GM23338 (cell line): Measurements from ENCODE around the gene CTNNA3. TPM values are rescaled to one million over a fixed set of nuclear protein-coding genes. Genes with fewer than 3 reads are reported as not detected.

Source experiments
- ATAC-seq: fragments of 200-7000 bp; cut with Tn5 transposase; 3 replicates; pipeline ENCODE4 v1.9.1; 2020
- DNase-seq: peaks from one replicate; pipeline ENCODE4 v3.0.0-alpha.2; 2015; ENCODE audit warnings: low spot score
- H2AFZ ChIP-seq: fragments of 200-600 bp; sonication (generic); 2 replicates; pipeline ENCODE4 v1.8.0; 2016; ENCODE audit warnings: antibody characterized with exemption, mild to moderate bottlenecking, moderate library complexity
- H3F3A ChIP-seq: fragments of 200-600 bp; sonication (generic); replicated peaks from 2 replicates; pipeline ENCODE4 v1.8.0; 2017; ENCODE audit warnings: antibody characterized with exemption, mixed run types, low read depth
- H3K27ac ChIP-seq: fragments of 200-600 bp; sonication (generic); 2 replicates; pipeline ENCODE4 v1.6.1; 2016; ENCODE audit warnings: low read depth
- H3K27me3 ChIP-seq: fragments of 200-600 bp; sonication (generic); 2 replicates; pipeline ENCODE4 v1.8.0; 2016; ENCODE audit warnings: mild to moderate bottlenecking, mixed run types, moderate library complexity; ENCODE audit not compliant: insufficient read depth
- H3K36me3 ChIP-seq: fragments of 200-600 bp; sonication (generic); 2 replicates; pipeline ENCODE4 v1.8.0; 2016; ENCODE audit warnings: mild to moderate bottlenecking; ENCODE audit not compliant: insufficient read depth
- H3K4me1 ChIP-seq: fragments of 200-600 bp; sonication (generic); 2 replicates; pipeline ENCODE4 v1.8.0; 2016; ENCODE audit warnings: mild to moderate bottlenecking, moderate library complexity; ENCODE audit not compliant: insufficient read depth
- H3K4me2 ChIP-seq: fragments of 200-600 bp; sonication (generic); 2 replicates; pipeline ENCODE4 v1.7.1; 2017; ENCODE audit warnings: mixed run types
- H3K4me3 ChIP-seq: fragments of 200-600 bp; sonication (generic); 2 replicates; pipeline ENCODE4 v1.6.1; 2016; ENCODE audit warnings: mixed run types
- H3K79me2 ChIP-seq: fragments of 200-600 bp; sonication (generic); replicated peaks from 2 replicates; pipeline ENCODE4 v1.8.0; 2017; ENCODE audit warnings: mild to moderate bottlenecking; ENCODE audit not compliant: insufficient read depth
- H3K9me2 ChIP-seq: fragments of 200-600 bp; sonication (generic); 2 replicates; pipeline ENCODE4 v1.8.0; 2017; ENCODE audit not compliant: insufficient read depth
- H4K20me1 ChIP-seq: fragments of 200-600 bp; sonication (generic); replicated peaks from 2 replicates; pipeline ENCODE4 v1.8.0; 2017; ENCODE audit warnings: mild to moderate bottlenecking; ENCODE audit not compliant: insufficient read depth
- H3K27ac Mint-ChIP-seq: 2 replicates; pipeline ENCODE4 v1.8.0; 2020; ENCODE audit warnings: inconsistent platforms, mild to moderate bottlenecking, moderate library complexity, mixed read lengths
- H3K27me3 Mint-ChIP-seq: 3 replicates; pipeline ENCODE4 v1.8.0; 2022; ENCODE audit warnings: low read depth, mild to moderate bottlenecking, moderate library complexity, mixed read lengths, inconsistent platforms; ENCODE audit not compliant: insufficient read depth, poor library complexity
- H3K36me3 Mint-ChIP-seq: 3 replicates; pipeline ENCODE4 v1.8.0; 2021; ENCODE audit warnings: low read depth, mild to moderate bottlenecking, inconsistent platforms, moderate library complexity, mixed read lengths
- H3K4me1 Mint-ChIP-seq: 3 replicates; pipeline ENCODE4 v1.8.0; 2020; ENCODE audit warnings: mild to moderate bottlenecking, inconsistent platforms, mixed read lengths
- H3K4me3 Mint-ChIP-seq: 3 replicates; pipeline ENCODE4 v1.8.0; 2021; ENCODE audit warnings: moderate library complexity, mild to moderate bottlenecking, inconsistent platforms, mixed read lengths
- H3K9me3 Mint-ChIP-seq: 3 replicates; pipeline ENCODE4 v1.8.0; 2020; ENCODE audit warnings: moderate library complexity, mild to moderate bottlenecking, inconsistent platforms, mixed read lengths
- CREB1 ChIP-seq: fragments of 250-450 bp; sonication (Bioruptor Pico); IDR thresholded peaks from 2 replicates; pipeline ENCODE4 v1.5.0; 2020; ENCODE audit warnings: low read depth, mild to moderate bottlenecking, moderate library complexity
- EZH2 ChIP-seq: fragments of 200-600 bp; sonication (generic); IDR thresholded peaks from one replicate; pipeline ENCODE4 v1.8.0; 2017; ENCODE audit warnings: antibody characterized with exemption, mild to moderate bottlenecking, low read depth; ENCODE audit not compliant: unreplicated experiment
- EZH2phosphoT487 ChIP-seq: fragments of 200-600 bp; sonication (generic); IDR thresholded peaks from one replicate; pipeline ENCODE4 v1.8.1; 2018; ENCODE audit warnings: antibody characterized with exemption; ENCODE audit not compliant: unreplicated experiment
- JUNB ChIP-seq: IDR thresholded peaks from one replicate; pipeline ENCODE4 v1.6.1; 2016; ENCODE audit warnings: antibody characterized with exemption; ENCODE audit not compliant: unreplicated experiment
- NANOG ChIP-seq: IDR thresholded peaks from 2 replicates; pipeline ENCODE4 v1.6.1; 2016; ENCODE audit warnings: antibody characterized with exemption, borderline replicate concordance
- POLR2AphosphoS5 ChIP-seq: IDR thresholded peaks from 2 replicates; pipeline ENCODE4 v1.6.1; 2016; ENCODE audit warnings: antibody characterized with exemption, low read depth
- STAT1 ChIP-seq: IDR thresholded peaks from one replicate; pipeline ENCODE4 v1.6.1; 2016; ENCODE audit warnings: antibody characterized with exemption; ENCODE audit not compliant: unreplicated experiment
- polyA plus RNA-seq: library from polyadenylated mRNA; unstranded; fragments of >200 nt; fragmentation: Nextera tagmentation; extraction: Ambion mirVana; gene quantifications from 2 replicates; pipeline ENCODE4 v1.2.1, GENCODE V29; 2016
- total RNA-seq: library from RNA; depleted of rRNA; stranded (reverse); fragments of >200 nt; shearing (Covaris generic); gene quantifications from 2 replicates; pipeline ENCODE4 v1.2.3, GENCODE V29; 2014
- TF ChIP-seq, protein P1 (sequence below): fragments of 250-450 bp; sonication (Bioruptor Pico); IDR thresholded peaks from 2 replicates; pipeline ENCODE4 v1.5.0; 2020; ENCODE audit warnings: mild to moderate bottlenecking, moderate library complexity
- TF ChIP-seq, protein P2 (sequence below), 2 experiments: fragments of 200-600 bp in 1 of 2; sonication (generic) in 1 of 2; conservative IDR thresholded peaks; 2 replicates each; pipeline versions ENCODE4 v1.5.1 to v1.6.1; 2016 to 2017; ENCODE audit warnings: antibody characterized with exemption in 2 of 2, low read depth in 2 of 2, mild to moderate bottlenecking in 2 of 2, moderate library complexity in 1 of 2

CTNNA3 gene
- total and polyA plus RNA-seq, 2 experiments from 2014 or later, result 0.71 to 3.3 TPM

DNA sequence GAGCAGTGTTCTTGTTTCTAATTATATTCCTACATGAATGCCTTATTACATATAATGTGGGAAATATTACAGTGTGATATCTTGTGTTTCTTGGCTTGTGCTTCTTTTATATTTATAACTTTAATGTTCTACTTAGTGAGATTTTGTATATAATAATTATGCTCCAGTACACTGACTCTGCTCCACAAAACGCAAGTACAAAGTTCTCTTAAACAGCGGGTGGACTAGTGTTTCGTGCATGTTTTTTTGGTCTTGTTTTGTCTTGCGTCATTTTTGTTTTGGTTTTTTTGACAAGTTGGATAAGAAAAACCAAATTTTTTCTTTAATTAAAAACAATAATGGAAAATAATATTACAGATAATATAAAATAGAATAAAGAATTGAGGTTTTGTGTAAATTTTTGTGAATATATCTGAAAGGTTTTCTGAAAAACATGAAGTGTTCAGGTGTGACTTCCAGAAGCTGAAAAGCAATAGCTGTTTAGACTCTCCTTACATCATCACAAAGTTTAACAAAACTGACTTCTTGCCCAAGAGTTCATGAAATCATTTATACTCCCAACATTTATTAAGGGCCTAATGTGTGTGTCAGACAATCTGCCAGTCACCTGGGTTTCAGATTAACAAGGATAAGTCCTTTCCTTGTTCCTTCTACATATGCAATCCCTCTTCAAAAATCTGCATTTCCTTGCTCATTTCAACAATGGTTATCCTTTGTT, 438.4 kb downstream of the CTNNA3 start (continued):
- TF ChIP-seq, protein P1, sequence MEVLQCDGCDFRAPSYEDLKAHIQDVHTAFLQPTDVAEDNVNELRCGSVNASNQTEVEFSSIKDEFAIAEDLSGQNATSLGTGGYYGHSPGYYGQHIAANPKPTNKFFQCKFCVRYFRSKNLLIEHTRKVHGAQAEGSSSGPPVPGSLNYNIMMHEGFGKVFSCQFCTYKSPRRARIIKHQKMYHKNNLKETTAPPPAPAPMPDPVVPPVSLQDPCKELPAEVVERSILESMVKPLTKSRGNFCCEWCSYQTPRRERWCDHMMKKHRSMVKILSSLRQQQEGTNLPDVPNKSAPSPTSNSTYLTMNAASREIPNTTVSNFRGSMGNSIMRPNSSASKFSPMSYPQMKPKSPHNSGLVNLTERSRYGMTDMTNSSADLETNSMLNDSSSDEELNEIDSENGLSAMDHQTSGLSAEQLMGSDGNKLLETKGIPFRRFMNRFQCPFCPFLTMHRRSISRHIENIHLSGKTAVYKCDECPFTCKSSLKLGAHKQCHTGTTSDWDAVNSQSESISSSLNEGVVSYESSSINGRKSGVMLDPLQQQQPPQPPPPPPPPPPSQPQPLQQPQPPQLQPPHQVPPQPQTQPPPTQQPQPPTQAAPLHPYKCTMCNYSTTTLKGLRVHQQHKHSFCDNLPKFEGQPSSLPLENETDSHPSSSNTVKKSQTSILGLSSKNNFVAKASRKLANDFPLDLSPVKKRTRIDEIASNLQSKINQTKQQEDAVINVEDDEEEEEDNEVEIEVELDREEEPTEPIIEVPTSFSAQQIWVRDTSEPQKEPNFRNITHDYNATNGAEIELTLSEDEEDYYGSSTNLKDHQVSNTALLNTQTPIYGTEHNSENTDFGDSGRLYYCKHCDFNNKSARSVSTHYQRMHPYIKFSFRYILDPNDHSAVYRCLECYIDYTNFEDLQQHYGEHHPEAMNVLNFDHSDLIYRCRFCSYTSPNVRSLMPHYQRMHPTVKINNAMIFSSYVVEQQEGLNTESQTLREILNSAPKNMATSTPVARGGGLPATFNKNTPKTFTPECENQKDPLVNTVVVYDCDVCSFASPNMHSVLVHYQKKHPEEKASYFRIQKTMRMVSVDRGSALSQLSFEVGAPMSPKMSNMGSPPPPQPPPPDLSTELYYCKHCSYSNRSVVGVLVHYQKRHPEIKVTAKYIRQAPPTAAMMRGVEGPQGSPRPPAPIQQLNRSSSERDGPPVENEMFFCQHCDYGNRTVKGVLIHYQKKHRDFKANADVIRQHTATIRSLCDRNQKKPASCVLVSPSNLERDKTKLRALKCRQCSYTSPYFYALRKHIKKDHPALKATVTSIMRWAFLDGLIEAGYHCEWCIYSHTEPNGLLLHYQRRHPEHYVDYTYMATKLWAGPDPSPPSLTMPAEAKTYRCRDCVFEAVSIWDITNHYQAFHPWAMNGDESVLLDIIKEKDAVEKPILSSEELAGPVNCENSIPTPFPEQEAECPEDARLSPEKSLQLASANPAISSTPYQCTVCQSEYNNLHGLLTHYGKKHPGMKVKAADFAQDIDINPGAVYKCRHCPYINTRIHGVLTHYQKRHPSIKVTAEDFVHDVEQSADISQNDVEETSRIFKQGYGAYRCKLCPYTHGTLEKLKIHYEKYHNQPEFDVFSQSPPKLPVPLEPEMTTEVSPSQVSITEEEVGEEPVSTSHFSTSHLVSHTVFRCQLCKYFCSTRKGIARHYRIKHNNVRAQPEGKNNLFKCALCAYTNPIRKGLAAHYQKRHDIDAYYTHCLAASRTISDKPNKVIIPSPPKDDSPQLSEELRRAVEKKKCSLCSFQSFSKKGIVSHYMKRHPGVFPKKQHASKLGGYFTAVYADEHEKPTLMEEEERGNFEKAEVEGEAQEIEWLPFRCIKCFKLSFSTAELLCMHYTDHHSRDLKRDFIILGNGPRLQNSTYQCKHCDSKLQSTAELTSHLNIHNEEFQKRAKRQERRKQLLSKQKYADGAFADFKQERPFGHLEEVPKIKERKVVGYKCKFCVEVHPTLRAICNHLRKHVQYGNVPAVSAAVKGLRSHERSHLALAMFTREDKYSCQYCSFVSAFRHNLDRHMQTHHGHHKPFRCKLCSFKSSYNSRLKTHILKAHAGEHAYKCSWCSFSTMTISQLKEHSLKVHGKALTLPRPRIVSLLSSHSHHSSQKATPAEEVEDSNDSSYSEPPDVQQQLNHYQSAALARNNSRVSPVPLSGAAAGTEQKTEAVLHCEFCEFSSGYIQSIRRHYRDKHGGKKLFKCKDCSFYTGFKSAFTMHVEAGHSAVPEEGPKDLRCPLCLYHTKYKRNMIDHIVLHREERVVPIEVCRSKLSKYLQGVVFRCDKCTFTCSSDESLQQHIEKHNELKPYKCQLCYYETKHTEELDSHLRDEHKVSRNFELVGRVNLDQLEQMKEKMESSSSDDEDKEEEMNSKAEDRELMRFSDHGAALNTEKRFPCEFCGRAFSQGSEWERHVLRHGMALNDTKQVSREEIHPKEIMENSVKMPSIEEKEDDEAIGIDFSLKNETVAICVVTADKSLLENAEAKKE (CRISPR knock-in tag), result no peak
- no peak for TF ChIP-seq STAT1
- no peak for TF ChIP-seq EZH2
- TF ChIP-seq POLR2AphosphoS5, result no peak
- TF ChIP-seq EZH2phosphoT487, result no peak
- TF ChIP-seq CREB1, result no peak
- no peak for TF ChIP-seq JUNB
- TF ChIP-seq NANOG, result no peak

DNA sequence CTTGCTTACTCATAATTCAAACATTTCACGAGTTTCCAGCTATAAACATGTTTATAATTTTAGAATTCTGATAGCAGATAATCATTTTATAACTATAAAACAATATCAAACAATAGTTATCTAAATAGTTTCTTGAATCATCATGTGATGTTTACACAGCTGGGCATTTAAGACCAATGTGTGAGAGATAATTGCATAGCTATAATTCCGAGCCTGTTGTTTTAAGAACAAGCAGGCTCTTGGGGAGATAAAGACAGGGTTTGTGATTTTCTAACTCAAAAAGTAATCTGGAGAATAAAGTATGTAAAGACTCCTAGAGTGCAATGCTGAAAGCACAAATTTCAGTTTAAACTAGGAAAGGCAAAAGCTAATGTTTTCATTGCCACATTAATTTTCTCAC, 439.0 kb downstream of the CTNNA3 start:
- no peaks in the 10 kb centered on the region for H3K27me3 ChIP-seq
- Mint-ChIP-seq H3K27me3 (no peaks in the 10 kb centered on the region), H3K36me3 (no peaks in the 10 kb centered on the region), H3K9me3 (no peaks in the 10 kb centered on the region), H3K27ac (no peak overlapping the region), H3K4me1 (peaks cover 6% of the 10 kb centered on the region; the same call in 2 of the 3 replicates), H3K4me3 (no peak overlapping the region)
- H4K20me1 ChIP-seq, result no peaks in the 10 kb centered on the region
- no peaks in the 10 kb centered on the region for H3K9me2 ChIP-seq
- no peaks in the 10 kb centered on the region for H3K79me2 ChIP-seq
- H3K27ac ChIP-seq, result no peak overlapping the region
- DNase-seq (no peak), ATAC-seq (no peak)
- no peak overlapping the region for H3K4me2 ChIP-seq
- H3K4me1 ChIP-seq, result peaks cover 5% of the 10 kb centered on the region; the same call in 1 of the 2 replicates
- H3K36me3 ChIP-seq, result no peaks in the 10 kb centered on the region
- no peaks in the 10 kb centered on the region for H3F3A ChIP-seq
- H3K4me3 ChIP-seq, result no peak overlapping the region
- H2AFZ ChIP-seq, result no peak overlapping the region
- no peak for TF ChIP-seq POLR2AphosphoS5
- TF ChIP-seq, protein P2, sequence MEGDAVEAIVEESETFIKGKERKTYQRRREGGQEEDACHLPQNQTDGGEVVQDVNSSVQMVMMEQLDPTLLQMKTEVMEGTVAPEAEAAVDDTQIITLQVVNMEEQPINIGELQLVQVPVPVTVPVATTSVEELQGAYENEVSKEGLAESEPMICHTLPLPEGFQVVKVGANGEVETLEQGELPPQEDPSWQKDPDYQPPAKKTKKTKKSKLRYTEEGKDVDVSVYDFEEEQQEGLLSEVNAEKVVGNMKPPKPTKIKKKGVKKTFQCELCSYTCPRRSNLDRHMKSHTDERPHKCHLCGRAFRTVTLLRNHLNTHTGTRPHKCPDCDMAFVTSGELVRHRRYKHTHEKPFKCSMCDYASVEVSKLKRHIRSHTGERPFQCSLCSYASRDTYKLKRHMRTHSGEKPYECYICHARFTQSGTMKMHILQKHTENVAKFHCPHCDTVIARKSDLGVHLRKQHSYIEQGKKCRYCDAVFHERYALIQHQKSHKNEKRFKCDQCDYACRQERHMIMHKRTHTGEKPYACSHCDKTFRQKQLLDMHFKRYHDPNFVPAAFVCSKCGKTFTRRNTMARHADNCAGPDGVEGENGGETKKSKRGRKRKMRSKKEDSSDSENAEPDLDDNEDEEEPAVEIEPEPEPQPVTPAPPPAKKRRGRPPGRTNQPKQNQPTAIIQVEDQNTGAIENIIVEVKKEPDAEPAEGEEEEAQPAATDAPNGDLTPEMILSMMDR (conservative IDR thresholded peaks at IDR 0.05; ENCODE audit: low read depth in 2 of 2), result no peak
